Inflammatory macrophage treated with lipopolysaccharide for 4 hours (primary cell): ENCODE measurements around the gene ANKRD13D.
A peak's percentile ranks its signal among the peaks of the same experiment; 100 is the strongest.

Experiments used
- DNase-seq: peaks from one replicate; pipeline ENCODE4 v3.0.0-alpha.2; 2020

The ANKRD13D gene

GRCh38 chr11:67289226-67289650 lies at the start of gene ANKRD13D:
ANKRD13D (plus strand) TSS chr11:67289303; CDS start chr11:67289461, 158 bp downstream.
- DNase-seq = no peak

GRCh38 chr11:67239783-67240575 lies 49.1 kb upstream of the ANKRD13D start:
- peak; percentile 97 for DNase-seq

GRCh38 chr11:67240576-67241389 lies 48.3 kb upstream of the ANKRD13D start:
- DNase-seq = peak; percentile 89

- no peak for DNase-seq
Observed at GRCh38 chr11:67242548-67242947, 46.6 kb upstream of the ANKRD13D start.

GRCh38 chr11:67243051-67243450 lies 46.1 kb upstream of the ANKRD13D start:
- no peak for DNase-seq

- DNase-seq = no peak
Observed at GRCh38 chr11:67245046-67245445, 44.1 kb upstream of the ANKRD13D start.

- DNase-seq = no peak
Observed at GRCh38 chr11:67247946-67248550, 41.1 kb upstream of the ANKRD13D start.

GRCh38 chr11:67248653-67249052 lies 40.5 kb upstream of the ANKRD13D start:
- DNase-seq = no peak

GRCh38 chr11:67250059-67251043 lies 38.8 kb upstream of the ANKRD13D start:
- DNase-seq = no peak

- DNase-seq = no peak
Observed at GRCh38 chr11:67251841-67252240, 37.3 kb upstream of the ANKRD13D start.

- peak; percentile 75 for DNase-seq
Observed at GRCh38 chr11:67252831-67253239, 36.3 kb upstream of the ANKRD13D start.

- DNase-seq = no peak
Observed at GRCh38 chr11:67253872-67254624, 35.1 kb upstream of the ANKRD13D start.

GRCh38 chr11:67254798-67255197 lies 34.3 kb upstream of the ANKRD13D start:
- no peak for DNase-seq

- DNase-seq = no peak
Observed at GRCh38 chr11:67255353-67255752, 33.8 kb upstream of the ANKRD13D start.

- DNase-seq = no peak
Observed at GRCh38 chr11:67255864-67256263, 33.2 kb upstream of the ANKRD13D start.

GRCh38 chr11:67256477-67257135 lies 32.5 kb upstream of the ANKRD13D start:
- no peak for DNase-seq

GRCh38 chr11:67260406-67260805 lies 28.7 kb upstream of the ANKRD13D start:
- DNase-seq = no peak

- peak; percentile 52 for DNase-seq
Observed at GRCh38 chr11:67260885-67261639, 28.0 kb upstream of the ANKRD13D start.

GRCh38 chr11:67261640-67261945 lies 27.5 kb upstream of the ANKRD13D start:
- DNase-seq = no peak

GRCh38 chr11:67261946-67262681 lies 27.0 kb upstream of the ANKRD13D start:
- no peak for DNase-seq
